CD4-positive, alpha-beta memory T cell (primary cell): Measurements from ENCODE around the gene GATD1. TPM values are rescaled to one million over a fixed set of nuclear protein-coding genes. Genes with fewer than 3 reads are reported as not detected.

Source experiments
- CTCF ChIA-PET: fragments of 350-600 bp; sonication (Branson Sonifier 250); formaldehyde crosslinking; loops from one replicate; lab custom pipeline; 2021; ENCODE audit warnings: inconsistent platforms; ENCODE audit not compliant: partially characterized antibody; lab: Charles Lee
- POLR2A ChIA-PET: fragments of 350-600 bp; sonication (Branson Sonifier 250); formaldehyde crosslinking; loops from one replicate; lab custom pipeline; 2021; ENCODE audit not compliant: partially characterized antibody; lab: Charles Lee
- DNase-seq, 5 donors: peaks; one replicate each; pipeline versions ENCODE4 v3.0.0 to v3.0.0-alpha.2; 2020 to 2022; ENCODE audit warnings: mixed read lengths in 1 of 5
- H3K27ac ChIP-seq: one replicate; pipeline ENCODE4 v1.7.0; 2013; ENCODE audit warnings: low read depth, low read length
- H3K27me3 ChIP-seq: 2 replicates; pipeline ENCODE4 v1.7.0; 2013; ENCODE audit warnings: mild to moderate bottlenecking, low read length, moderate library complexity; ENCODE audit not compliant: insufficient read depth
- H3K36me3 ChIP-seq: 2 replicates; pipeline ENCODE4 v1.7.0; 2013; ENCODE audit warnings: mild to moderate bottlenecking, low read length, moderate library complexity; ENCODE audit not compliant: insufficient read depth
- H3K4me1 ChIP-seq: 2 replicates; pipeline ENCODE4 v1.7.0; 2013; ENCODE audit warnings: mild to moderate bottlenecking, low read length, moderate library complexity; ENCODE audit not compliant: insufficient read depth
- H3K4me3 ChIP-seq, 2 donors: one replicate each; pipeline ENCODE4 v1.7.0; 2013; ENCODE audit warnings: low read length in 2 of 2, mild to moderate bottlenecking in 1 of 2
- H3K9me3 ChIP-seq, 2 donors: one replicate each; pipeline ENCODE4 v1.7.0; 2013; ENCODE audit warnings: low read length in 2 of 2, control low read depth in 1 of 2; ENCODE audit not compliant: control insufficient read depth in 1 of 2
- H3K27ac Mint-ChIP-seq, 7 donors: one replicate each; pipeline ENCODE4 v1.8.0; 2020 to 2021; ENCODE audit warnings: mixed read lengths in 7 of 7, mild to moderate bottlenecking in 6 of 7, inconsistent platforms in 3 of 7, moderate library complexity in 3 of 7
- H3K27me3 Mint-ChIP-seq, 2 donors: one replicate each; pipeline ENCODE4 v1.8.0; 2020 to 2021; ENCODE audit warnings: mixed read lengths in 2 of 2
- H3K36me3 Mint-ChIP-seq, 2 donors: one replicate each; pipeline ENCODE4 v1.8.0; 2020 to 2021; ENCODE audit warnings: mixed read lengths in 2 of 2, inconsistent platforms in 1 of 2, mild to moderate bottlenecking in 1 of 2
- H3K4me1 Mint-ChIP-seq, 4 donors: one replicate each; pipeline ENCODE4 v1.8.0; 2020 to 2021; ENCODE audit warnings: mixed read lengths in 4 of 4, mild to moderate bottlenecking in 1 of 4
- H3K4me3 Mint-ChIP-seq, 8 donors: one replicate each; pipeline ENCODE4 v1.8.0; 2020 to 2021; ENCODE audit warnings: mixed read lengths in 8 of 8, mild to moderate bottlenecking in 7 of 8, moderate library complexity in 6 of 8, inconsistent platforms in 3 of 8
- H3K9me3 Mint-ChIP-seq, 8 donors: one replicate each; pipeline ENCODE4 v1.8.0; 2020 to 2021; ENCODE audit warnings: mixed read lengths in 8 of 8, mild to moderate bottlenecking in 5 of 8, inconsistent platforms in 3 of 8, moderate library complexity in 1 of 8
- intact Hi-C: fragments of 100-400 bp; cut with micrococcal nuclease; formaldehyde crosslinking; loops from one replicate; pipeline ENCODE4 v1.15.1; 2023
- polyA plus RNA-seq, 2 donors: library from polyadenylated mRNA; unstranded; fragments of 300-500 nt; fragmentation: Illumina TruSeq; gene quantifications; one replicate each; pipeline ENCODE4 v1.2.3, GENCODE V29; 2021
- total RNA-seq, 2 experiments: library from RNA; stranded (reverse); gene quantifications; one replicate each; pipeline ENCODE4 v1.2.3, GENCODE V29; 2021

Gene GATD1
- total and polyA plus RNA-seq, 4 experiments from 2014 or later: 4.3 to 64.9 (median 33.3) TPM

- no peak for DNase-seq
- H3K4me1 Mint-ChIP-seq: peaks cover 2 to 5% (median 3%) of the 10 kb centered on the region in 4 donors
- H3K9me3 ChIP-seq: no peaks in the 10 kb centered on the region
- no peak overlapping the region for H3K27ac ChIP-seq
- no peak overlapping the region for H3K27ac Mint-ChIP-seq
- peaks cover 12% of the 10 kb centered on the region for H3K36me3 ChIP-seq
- H3K36me3 Mint-ChIP-seq: peaks cover 0 to 6% of the 10 kb centered on the region in 2 donors
- POLR2A ChIA-PET: interaction anchor here (1.5 kb wide), 1 partner anchor 13 kb away, joined by 4 read pairs; no protein-coding TSS in a partner anchor
- H3K4me1 ChIP-seq: peaks cover 20% of the 10 kb centered on the region
- peak overlapping the region in 1 of 8 donors; percentile 25 for H3K4me3 Mint-ChIP-seq
- H3K27me3 ChIP-seq: peaks cover 4% of the 10 kb centered on the region
- H3K4me3 ChIP-seq: no peak overlapping the region
- H3K9me3 Mint-ChIP-seq: peaks cover 0 to 1% (median 0%) of the 10 kb centered on the region in 8 donors
- H3K27me3 Mint-ChIP-seq: no peaks in the 10 kb centered on the region
- intact Hi-C loops: no loop called here
- CTCF ChIA-PET: no interaction called here
Observed at GRCh38 chr11:790721-791564, 13.7 kb upstream of the GATD1 start.

- no peak for DNase-seq
- intact Hi-C loops: no loop called here
- H3K4me3 Mint-ChIP-seq: peak within 1 kb of the TSS in 1 of 8 donors; percentile 53
- no peak within 1 kb of the TSS for H3K4me3 ChIP-seq
- no peak within 1 kb of the TSS for H3K27ac Mint-ChIP-seq
- peaks cover 12% of the 10 kb centered on the region for H3K36me3 ChIP-seq
- H3K4me1 Mint-ChIP-seq: peaks cover under 1 to 6% (median 2%) of the 10 kb centered on the region in 4 donors
- peaks cover 4% of the 10 kb centered on the region for H3K27me3 ChIP-seq
- ChIA-PET POLR2A (interaction anchor here (1.5 kb wide), 1 partner anchor 14 kb away, joined by 4 read pairs; no protein-coding TSS in a partner anchor), CTCF (no interaction called here)
- no peak within 1 kb of the TSS for H3K27ac ChIP-seq
- peaks cover 10% of the 10 kb centered on the region for H3K4me1 ChIP-seq
- H3K9me3 ChIP-seq: no peaks in the 10 kb centered on the region
- H3K27me3 Mint-ChIP-seq: no peaks in the 10 kb centered on the region
- peaks cover 0 to 1% (median 0%) of the 10 kb centered on the region in 8 donors for H3K9me3 Mint-ChIP-seq
- H3K36me3 Mint-ChIP-seq: peaks cover 0 to 5% of the 10 kb centered on the region in 2 donors
Observed at GRCh38 chr11:789943-790342, 12.7 kb upstream of the GATD1 start, which contains the start of gene CEND1. TSS of gene CEND1 (minus strand) at chr11:790090. CDS start at chr11:788576, 1,514 bp downstream.

- Mint-ChIP-seq H3K27me3 (no peaks in the 10 kb centered on the region), H3K4me3 (peak overlapping the region in 1 of 8 donors; percentile 53), H3K4me1 (peaks cover 0 to 6% (median 2%) of the 10 kb centered on the region in 4 donors), H3K36me3 (peaks cover 0 to 6% of the 10 kb centered on the region in 2 donors), H3K9me3 (peaks cover 0 to 1% (median 0%) of the 10 kb centered on the region in 8 donors), H3K27ac (no peak overlapping the region)
- POLR2A ChIA-PET: interaction anchor here (1.5 kb wide), 1 partner anchor 15 kb away, joined by 4 read pairs; no protein-coding TSS in a partner anchor
- intact Hi-C loops: no loop called here
- Histone ChIP-seq H3K27ac (no peak overlapping the region), H3K9me3 (no peaks in the 10 kb centered on the region), H3K4me3 (no peak overlapping the region), H3K36me3 (peaks cover 6% of the 10 kb centered on the region), H3K27me3 (peaks cover 4% of the 10 kb centered on the region), H3K4me1 (peaks cover 5% of the 10 kb centered on the region)
- DNase-seq: no peak
- CTCF ChIA-PET: no interaction called here
Observed at GRCh38 chr11:788953-789940, 12.0 kb upstream of the GATD1 start.

GRCh38 chr11:788009-788640 is 10.8 kb upstream of the GATD1 start:
- Histone ChIP-seq H3K4me1 (peaks cover 5% of the 10 kb centered on the region), H3K27me3 (peaks cover 4% of the 10 kb centered on the region), H3K27ac (no peak overlapping the region), H3K4me3 (no peak overlapping the region), H3K36me3 (no peaks in the 10 kb centered on the region), H3K9me3 (no peaks in the 10 kb centered on the region)
- no peaks in the 10 kb centered on the region for H3K27me3 Mint-ChIP-seq
- ChIA-PET POLR2A (no interaction called here), CTCF (no interaction called here)
- intact Hi-C loops: no loop called here
- H3K4me3 Mint-ChIP-seq: no peak overlapping the region
- H3K36me3 Mint-ChIP-seq: peaks cover 0 to 6% of the 10 kb centered on the region in 2 donors
- no peaks in the 10 kb centered on the region for H3K9me3 Mint-ChIP-seq
- H3K27ac Mint-ChIP-seq: peak overlapping the region in 1 of 7 donors; percentile 18
- peaks cover 0 to 6% (median 2%) of the 10 kb centered on the region in 4 donors for H3K4me1 Mint-ChIP-seq
- DNase-seq: no peak

- Histone ChIP-seq H3K4me1 (peaks cover 5% of the 10 kb centered on the region), H3K9me3 (no peaks in the 10 kb centered on the region), H3K36me3 (no peaks in the 10 kb centered on the region), H3K27me3 (peaks cover 4% of the 10 kb centered on the region), H3K27ac (no peak overlapping the region), H3K4me3 (no peak overlapping the region)
- POLR2A ChIA-PET: interaction anchor here (2.7 kb wide), 1 partner anchor 9 kb away, joined by 13 read pairs; no protein-coding TSS in a partner anchor
- CTCF ChIA-PET: no interaction called here
- intact Hi-C loops: no loop called here
- Mint-ChIP-seq H3K27ac (no peak overlapping the region), H3K9me3 (no peaks in the 10 kb centered on the region), H3K27me3 (no peaks in the 10 kb centered on the region), H3K4me1 (peaks cover 0 to 6% (median 2%) of the 10 kb centered on the region in 4 donors), H3K36me3 (peaks cover 0 to 6% of the 10 kb centered on the region in 2 donors), H3K4me3 (no peak overlapping the region)
- no peak for DNase-seq
Observed at GRCh38 chr11:787084-787675, 9.9 kb upstream of the GATD1 start.

GRCh38 chr11:786235-787083 is 9.2 kb upstream of the GATD1 start:
- no peaks in the 10 kb centered on the region for H3K9me3 Mint-ChIP-seq
- Histone ChIP-seq H3K27me3 (peaks cover 4% of the 10 kb centered on the region), H3K27ac (no peak overlapping the region), H3K9me3 (no peaks in the 10 kb centered on the region), H3K4me1 (peaks cover 5% of the 10 kb centered on the region), H3K36me3 (no peaks in the 10 kb centered on the region), H3K4me3 (no peak overlapping the region)
- H3K27me3 Mint-ChIP-seq: no peaks in the 10 kb centered on the region
- ChIA-PET POLR2A (interaction anchor here (2.7 kb wide), 1 partner anchor 10 kb away, joined by 13 read pairs; no protein-coding TSS in a partner anchor), CTCF (interaction anchor here (2.0 kb wide), 1 partner anchor 10 kb away, joined by 8 read pairs; no protein-coding TSS in a partner anchor)
- peak overlapping the region in 1 of 8 donors; percentile 30 for H3K4me3 Mint-ChIP-seq
- no peak for DNase-seq
- H3K4me1 Mint-ChIP-seq: peaks cover 0 to 6% (median 2%) of the 10 kb centered on the region in 4 donors
- H3K27ac Mint-ChIP-seq: no peak overlapping the region
- intact Hi-C loops: no loop called here
- peaks cover 0 to 6% of the 10 kb centered on the region in 2 donors for H3K36me3 Mint-ChIP-seq
